Activated T-cell treated with anti-CD3 and anti-CD28 coated beads for 48 hours (primary cell): Measurements from ENCODE around the gene MAPK10.
"Not testable (repeated sequence)": the region's sequence is repeated elsewhere in the genome, so short reads cannot be mapped to it uniquely, and the experiment has no call there.

Experiments
- DNase-seq: peaks from one replicate; pipeline ENCODE4 v3.0.0-alpha.2; 2020; ENCODE audit warnings: low read depth

Gene MAPK10

GRCh38 chr4:85967872-85968271 is 392.0 kb downstream of the MAPK10 start:
- DNase-seq: no peak

DNA sequence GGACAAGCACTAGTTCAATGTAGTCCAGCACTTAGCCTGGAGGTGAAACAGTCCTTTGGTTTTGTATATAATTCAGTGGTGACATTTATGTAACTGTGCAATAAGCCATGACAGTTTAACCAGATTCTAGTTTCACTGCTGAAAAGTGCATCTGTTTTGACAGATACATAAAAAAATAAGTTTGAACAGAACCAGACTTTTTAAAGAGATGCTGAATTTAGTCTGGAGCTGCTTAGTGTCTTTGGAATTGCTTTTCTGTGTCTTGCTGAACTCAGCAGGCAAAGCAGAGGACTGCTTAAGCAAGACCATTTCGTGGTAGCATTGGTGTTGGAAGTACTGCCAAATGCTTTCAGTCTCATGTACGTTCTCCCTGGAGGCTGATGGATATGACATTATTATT is 393.5 kb downstream of the MAPK10 start:
- no peak for DNase-seq

- DNase-seq: no peak
Observed at GRCh38 chr4:85965529-85965928, 394.3 kb downstream of the MAPK10 start.

GRCh38 chr4:85965017-85965416 is 394.8 kb downstream of the MAPK10 start:
- not testable (repeated sequence) for DNase-seq

DNA sequence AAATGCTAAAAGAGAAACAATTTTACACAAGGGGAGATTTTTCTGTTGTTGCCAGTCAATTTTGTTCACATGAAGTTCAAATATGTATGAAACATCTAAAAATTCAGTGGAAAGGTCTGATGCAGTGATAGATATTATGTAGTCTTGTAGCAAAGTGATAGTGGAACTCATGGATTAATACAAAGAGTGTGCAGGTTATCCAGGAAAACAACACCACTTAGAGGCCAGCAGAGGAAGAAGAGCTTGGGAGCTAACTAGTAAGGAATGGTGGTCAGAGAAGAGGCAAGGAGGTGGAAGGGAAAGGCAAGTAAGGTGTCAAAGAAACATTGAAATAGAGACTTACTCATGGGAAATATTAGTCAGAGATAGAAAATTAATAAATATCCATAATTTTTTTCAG is 395.6 kb downstream of the MAPK10 start:
- no peak for DNase-seq

DNA sequence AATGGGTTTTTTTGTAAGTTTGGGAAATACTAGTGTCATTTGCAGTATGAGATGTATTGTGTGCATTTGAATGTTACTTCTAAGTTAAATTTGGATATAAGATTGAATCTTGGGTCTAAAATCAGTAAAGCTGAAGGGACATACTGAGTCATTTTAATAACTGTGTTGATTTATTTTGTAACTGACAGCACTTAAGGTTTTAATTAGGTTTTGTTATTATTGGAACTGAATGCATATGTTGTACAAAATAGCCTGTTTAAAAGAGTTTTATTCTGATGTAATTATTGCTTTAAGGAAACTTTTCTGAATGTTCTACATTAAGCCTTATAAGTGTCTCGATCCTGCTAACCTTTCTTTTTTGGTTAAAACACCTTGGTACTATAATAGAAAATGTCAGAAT is 396.6 kb downstream of the MAPK10 start:
- no peak for DNase-seq

- DNase-seq: no peak
Observed at GRCh38 chr4:85961887-85962286, 398.0 kb downstream of the MAPK10 start.

GRCh38 chr4:85956293-85956945 is 403.4 kb downstream of the MAPK10 start:
- no peak for DNase-seq

- DNase-seq: no peak
Observed at GRCh38 chr4:85955620-85956292, 404.1 kb downstream of the MAPK10 start.

- no peak for DNase-seq
Observed at GRCh38 chr4:85953651-85954018, 406.2 kb downstream of the MAPK10 start.

DNA sequence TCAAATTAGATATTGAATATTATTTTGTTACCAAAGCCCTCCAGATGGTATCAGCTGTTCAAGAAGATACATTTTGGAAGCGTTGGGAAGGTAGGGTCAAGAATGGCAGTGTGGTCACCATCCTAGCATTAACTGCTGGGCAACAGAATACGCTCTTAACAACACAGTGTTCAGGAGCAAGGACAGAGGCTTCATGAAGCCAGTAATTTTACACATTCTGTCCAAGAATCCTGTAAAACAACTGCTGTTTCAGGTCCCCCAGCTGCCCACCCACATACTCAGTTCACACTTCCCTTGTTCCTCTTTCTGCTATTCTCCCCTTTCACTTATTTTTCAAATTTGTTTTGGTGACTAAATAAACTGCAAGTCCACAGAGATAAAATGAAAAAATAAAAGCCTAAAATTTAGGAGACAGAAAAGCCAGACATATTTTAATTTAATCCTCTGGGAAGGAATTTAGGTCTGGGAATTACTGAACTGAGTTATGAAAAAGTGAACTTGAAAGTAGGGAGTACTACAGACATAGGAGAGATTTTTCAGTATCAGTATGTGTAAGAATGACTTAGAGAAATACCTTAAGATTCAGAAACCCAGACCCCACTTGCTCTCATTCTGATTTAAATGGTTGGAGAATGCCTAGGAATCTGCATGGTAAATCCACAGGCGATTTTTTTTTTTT is 406.7 kb downstream of the MAPK10 start:
- DNase-seq: no peak

GRCh38 chr4:85952528-85952927 is 407.3 kb downstream of the MAPK10 start:
- DNase-seq: no peak

DNA sequence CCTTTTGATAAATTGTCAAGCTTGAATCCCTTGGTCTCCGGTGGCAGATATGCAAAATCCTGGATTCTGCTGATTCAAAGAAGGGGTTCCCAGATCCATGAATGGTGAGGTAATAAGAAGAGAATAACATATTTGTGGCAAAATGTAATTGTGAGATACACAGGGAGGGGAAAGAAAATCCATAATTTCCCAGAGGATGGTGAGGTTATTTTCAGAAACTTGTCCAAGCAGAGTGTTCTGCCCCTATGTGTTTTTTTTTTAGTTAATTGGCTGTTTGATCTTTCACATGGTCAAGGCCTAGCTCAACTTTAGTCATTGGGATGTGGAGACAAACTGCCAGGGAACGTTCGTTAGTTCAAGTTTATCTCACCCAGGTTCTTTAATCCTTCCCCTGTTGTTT is 408.8 kb downstream of the MAPK10 start:
- DNase-seq: no peak

DNA sequence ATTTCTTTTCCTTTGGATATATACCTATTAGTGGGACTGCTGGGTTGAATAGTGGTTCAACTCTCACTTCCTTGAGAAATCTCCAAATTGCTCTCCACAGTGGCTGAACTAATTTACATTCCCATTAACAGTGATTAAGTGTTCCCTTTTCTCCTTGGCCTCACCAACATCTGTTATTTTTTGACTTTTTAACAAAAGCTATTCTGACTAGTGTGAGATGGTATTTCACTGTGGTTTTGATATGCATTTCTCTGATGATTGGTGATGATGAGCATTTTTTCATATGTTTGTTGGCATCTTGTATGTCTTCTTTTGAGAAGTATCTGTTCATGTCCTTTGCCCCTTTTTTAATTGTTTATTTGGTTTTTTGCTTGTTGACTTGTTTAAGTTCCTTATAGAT is 413.0 kb downstream of the MAPK10 start:
- DNase-seq: no peak

DNA sequence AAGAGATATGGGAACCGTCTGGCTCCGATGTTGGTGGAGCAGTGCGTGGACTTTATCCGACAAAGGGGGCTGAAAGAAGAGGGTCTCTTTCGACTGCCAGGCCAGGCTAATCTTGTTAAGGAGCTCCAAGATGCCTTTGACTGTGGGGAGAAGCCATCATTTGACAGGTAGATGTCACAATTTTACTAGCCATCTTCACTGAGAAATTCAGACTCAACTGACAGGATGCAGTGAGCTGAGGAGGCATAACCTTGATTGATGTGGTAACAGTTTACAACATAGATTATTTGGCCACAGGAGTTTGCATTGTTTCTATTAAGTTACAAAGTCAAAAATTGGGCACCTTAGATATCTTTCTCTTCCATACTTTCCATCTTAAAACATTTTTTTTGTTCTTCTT is 417.7 kb downstream of the MAPK10 start:
- no peak for DNase-seq

DNA sequence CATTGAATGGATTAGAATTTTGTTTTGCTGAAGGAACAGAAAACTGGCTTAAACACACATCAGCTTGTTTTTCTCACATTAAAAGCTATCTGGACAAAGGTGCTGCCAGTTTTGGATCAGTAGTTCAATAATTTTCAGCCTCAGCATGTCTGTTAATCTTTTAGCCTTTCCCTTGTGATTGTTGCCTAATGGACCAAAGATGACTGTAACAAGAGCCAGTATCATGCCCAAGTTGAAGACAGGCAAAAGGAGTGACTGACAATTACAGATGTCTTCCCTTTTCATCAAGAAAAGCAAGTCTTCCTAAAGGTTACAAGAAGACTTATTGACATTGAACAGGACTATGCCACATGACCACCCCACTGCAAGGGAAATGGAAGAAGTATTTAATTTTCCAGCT is 419.7 kb downstream of the MAPK10 start:
- DNase-seq: no peak
